ENCODE measurements around the gene LRRC14B.

- no peak for TF ChIP-seq CTCF (conservative IDR thresholded peaks at IDR 0.05; ENCODE audit: low read length)
- no peak for TF ChIP-seq EZH2phosphoT487 (IDR thresholded peaks at IDR 0.05; ENCODE audit: borderline replicate concordance, low read depth, low read length)
Measured at GRCh38 chr5:141761-142160, 49.5 kb upstream of the LRRC14B start.

Data from OCI-LY7 (cell line).